KMS-11 (cell line): ENCODE data around the gene TTC14.
"Not testable (repeated sequence)": the region's sequence is repeated elsewhere in the genome, so short reads cannot be mapped to it uniquely, and the experiment has no call there.

Experiments used
- H2AFZ ChIP-seq: fragments of 200-600 bp; sonication (generic); 2 replicates; pipeline ENCODE4 v1.6.1; 2016; ENCODE audit warnings: antibody characterized with exemption, mixed run types, low read depth
- H3K27ac ChIP-seq: fragments of 200-600 bp; sonication (generic); 2 replicates; pipeline ENCODE4 v1.6.1; 2016; ENCODE audit warnings: mild to moderate bottlenecking, mixed run types
- H3K27me3 ChIP-seq: fragments of 200-600 bp; sonication (generic); 2 replicates; pipeline ENCODE4 v1.6.1; 2017; ENCODE audit warnings: mild to moderate bottlenecking, low read depth, mixed run types, moderate library complexity; ENCODE audit not compliant: insufficient read depth
- H3K36me3 ChIP-seq: fragments of 200-600 bp; sonication (generic); 2 replicates; pipeline ENCODE4 v1.6.1; 2017; ENCODE audit warnings: mild to moderate bottlenecking, mixed run types; ENCODE audit not compliant: insufficient read depth
- H3K4me1 ChIP-seq: fragments of 200-600 bp; sonication (generic); 2 replicates; pipeline ENCODE4 v1.6.1; 2016; ENCODE audit warnings: mild to moderate bottlenecking, low read depth, mixed run types; ENCODE audit not compliant: poor library complexity, severe bottlenecking
- H3K4me2 ChIP-seq: fragments of 200-600 bp; sonication (generic); 2 replicates; pipeline ENCODE4 v1.7.0; 2016; ENCODE audit warnings: mild to moderate bottlenecking, mixed run types
- H3K4me3 ChIP-seq: fragments of 200-600 bp; sonication (generic); IDR thresholded peaks from 2 replicates; pipeline ENCODE4 v1.6.1; 2017; ENCODE audit warnings: low read depth, low read length, mixed read lengths; ENCODE audit not compliant: insufficient read depth
- H3K79me2 ChIP-seq: fragments of 200-600 bp; sonication (generic); 2 replicates; pipeline ENCODE4 v1.6.1; 2016; ENCODE audit warnings: low read depth, mixed run types; ENCODE audit not compliant: insufficient read depth
- H3K9ac ChIP-seq: fragments of 200-600 bp; sonication (generic); 2 replicates; pipeline ENCODE4 v1.6.1; 2016; ENCODE audit warnings: mild to moderate bottlenecking, mixed run types
- H4K20me1 ChIP-seq: fragments of 200-600 bp; sonication (generic); 2 replicates; pipeline ENCODE4 v1.6.1; 2016; ENCODE audit warnings: mild to moderate bottlenecking, mixed run types; ENCODE audit not compliant: insufficient read depth
- CTCF ChIP-seq: fragments of 200-600 bp; sonication (generic); conservative IDR thresholded peaks from 2 replicates; pipeline ENCODE4 v1.6.1; 2017; ENCODE audit warnings: low read depth, mild to moderate bottlenecking, antibody characterized with exemption, low read length, moderate library complexity, mixed read lengths

Gene TTC14

DNA sequence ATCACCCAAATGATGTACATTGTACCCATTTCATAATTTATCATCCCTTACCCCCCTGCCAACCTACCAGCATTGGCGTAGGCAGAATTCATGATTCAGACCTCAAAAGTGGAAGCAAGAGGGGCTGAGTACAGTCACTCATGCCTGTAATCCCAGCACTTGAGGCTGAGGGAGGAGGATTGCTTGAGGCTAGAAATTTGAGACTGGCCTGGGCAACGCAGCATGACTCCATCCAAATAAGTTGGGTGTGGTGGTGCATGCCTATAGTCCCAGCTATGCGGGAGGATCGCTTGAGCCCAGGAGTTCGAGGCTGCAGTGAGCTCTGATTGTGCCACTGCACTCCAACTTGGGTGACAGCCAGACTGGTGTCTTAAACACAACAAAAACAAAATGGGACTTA lies 10.4 kb downstream of the TTC14 start:
- Histone ChIP-seq H4K20me1 (no peaks in the 10 kb centered on the region; the same call in 1 of the 2 replicates), H3K27ac (no peak overlapping the region), H3K4me2 (no peak overlapping the region), H3K9ac (no peak overlapping the region), H3K4me3 (no peak overlapping the region), H3K79me2 (no peaks in the 10 kb centered on the region), H2AFZ (no peak overlapping the region), H3K36me3 (no peaks in the 10 kb centered on the region; the same call in 1 of the 2 replicates), H3K4me1 (no peaks in the 10 kb centered on the region), H3K27me3 (no peaks in the 10 kb centered on the region)
- no peak for TF ChIP-seq CTCF

GRCh38 chr3:180615954-180616353 lies 14.0 kb downstream of the TTC14 start:
- H3K4me2 ChIP-seq = no peak overlapping the region
- no peak overlapping the region for H3K27ac ChIP-seq
- no peaks in the 10 kb centered on the region for H4K20me1 ChIP-seq
- H2AFZ ChIP-seq = no peak overlapping the region
- no peaks in the 10 kb centered on the region for H3K4me1 ChIP-seq
- no peak for TF ChIP-seq CTCF
- H3K4me3 ChIP-seq = no peak overlapping the region
- no peak overlapping the region for H3K9ac ChIP-seq
- H3K27me3 ChIP-seq = no peaks in the 10 kb centered on the region
- no peaks in the 10 kb centered on the region for H3K36me3 ChIP-seq
- H3K79me2 ChIP-seq = no peaks in the 10 kb centered on the region

DNA sequence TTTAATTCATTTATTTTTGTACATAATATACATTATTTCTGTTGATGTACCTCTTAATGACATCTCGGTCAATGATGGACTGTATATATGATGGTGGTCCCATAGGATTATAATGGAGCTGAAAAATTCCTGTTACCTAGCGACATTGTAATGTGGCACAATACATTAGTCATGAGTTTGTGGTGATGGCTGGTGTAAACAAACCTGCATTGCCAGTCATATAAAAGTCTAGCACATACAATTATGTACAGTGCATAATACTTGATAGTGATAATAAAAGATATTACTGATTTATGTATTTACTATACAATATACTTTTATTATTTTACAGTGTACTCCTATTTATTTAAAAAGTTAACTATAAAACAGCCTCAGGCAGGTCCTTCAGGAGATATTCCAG lies 15.1 kb downstream of the TTC14 start:
- H2AFZ ChIP-seq = no peak overlapping the region
- H3K4me3 ChIP-seq = no peak overlapping the region
- H3K4me2 ChIP-seq = no peak overlapping the region
- H3K4me1 ChIP-seq = no peaks in the 10 kb centered on the region
- no peak overlapping the region for H3K27ac ChIP-seq
- no peaks in the 10 kb centered on the region for H3K27me3 ChIP-seq
- H3K79me2 ChIP-seq = no peaks in the 10 kb centered on the region
- no peak overlapping the region for H3K9ac ChIP-seq
- H4K20me1 ChIP-seq = no peaks in the 10 kb centered on the region
- no peak for TF ChIP-seq CTCF
- no peaks in the 10 kb centered on the region for H3K36me3 ChIP-seq

- H3K27ac ChIP-seq, H3K4me1 ChIP-seq, H3K4me3 ChIP-seq, H3K79me2 ChIP-seq, H3K9ac ChIP-seq, H3K36me3 ChIP-seq, H3K27me3 ChIP-seq, H2AFZ ChIP-seq, H3K4me2 ChIP-seq, H4K20me1 ChIP-seq: not testable (repeated sequence)
Measured at GRCh38 chr3:180618563-180618962, 16.6 kb downstream of the TTC14 start.

DNA sequence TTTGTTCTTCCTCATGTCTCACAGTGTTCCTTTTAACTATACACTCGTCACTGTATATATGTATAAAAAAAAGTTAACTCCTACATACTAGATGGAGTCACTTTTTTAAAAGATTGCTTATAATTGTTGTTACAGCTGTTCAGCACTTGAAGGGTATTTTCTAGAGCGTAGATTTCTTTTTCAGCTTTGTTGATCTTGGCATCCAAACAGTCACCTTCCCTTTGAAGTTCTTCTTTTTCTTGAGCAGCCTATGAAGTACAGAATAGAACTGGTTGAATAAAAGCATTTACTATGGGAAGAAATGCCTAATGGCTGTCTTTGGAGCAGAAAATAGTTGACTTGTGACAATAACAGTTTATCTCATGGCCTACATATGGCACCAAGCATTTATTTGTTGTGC lies 17.8 kb downstream of the TTC14 start:
- Histone ChIP-seq H3K4me1 (peaks cover 5% of the 10 kb centered on the region), H3K36me3 (no peaks in the 10 kb centered on the region), H3K4me2 (no peak overlapping the region), H2AFZ (no peak overlapping the region), H3K4me3 (no peak overlapping the region), H3K27ac (no peak overlapping the region), H3K27me3 (no peaks in the 10 kb centered on the region), H4K20me1 (no peaks in the 10 kb centered on the region), H3K9ac (no peak overlapping the region), H3K79me2 (no peaks in the 10 kb centered on the region)
- TF ChIP-seq CTCF = no peak
